HG03520 (cell line): ENCODE results near the gene STK26.
"Not testable (repeated sequence)": the region's sequence is repeated elsewhere in the genome, so short reads cannot be mapped to it uniquely, and the experiment has no call there.

Experiments
- ATAC-seq: cut with Tn5 transposase; IDR thresholded peaks from one replicate; pipeline ENCODE4 v1.9.1; 2021; ENCODE audit warnings: mild to moderate bottlenecking, moderate library complexity; ENCODE audit not compliant: unreplicated experiment

The STK26 gene

DNA sequence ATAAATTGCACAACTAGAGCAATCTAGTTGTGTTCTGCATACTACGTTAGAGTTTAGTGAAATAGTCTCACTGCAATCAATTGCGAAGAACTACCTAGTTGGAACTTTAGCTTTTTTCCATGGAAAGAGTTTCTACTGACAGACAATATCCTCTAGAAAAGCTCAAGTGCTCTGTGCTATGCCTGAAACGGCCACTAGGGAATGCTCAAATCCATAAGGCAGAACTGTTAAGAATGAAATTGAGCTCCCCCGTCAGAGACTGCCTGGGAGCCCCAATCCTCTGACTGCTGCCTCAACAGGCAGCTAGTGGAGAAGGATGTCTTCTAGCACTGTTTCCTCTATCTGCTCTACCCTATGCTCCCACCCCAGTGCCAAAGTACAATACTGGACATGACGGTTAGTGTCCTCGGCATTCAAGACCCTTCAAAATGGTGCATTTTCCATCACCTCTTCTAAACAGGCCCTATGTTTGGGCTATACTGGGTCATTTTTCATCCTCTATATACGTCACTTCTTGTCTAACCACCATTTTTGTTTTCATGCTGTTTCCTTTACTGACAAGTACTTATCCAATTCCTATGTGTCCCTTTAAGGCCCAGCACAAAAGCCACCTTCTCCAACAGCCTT is 69.5 kb downstream of the STK26 start:
- ATAC-seq: peak; percentile 92

DNA sequence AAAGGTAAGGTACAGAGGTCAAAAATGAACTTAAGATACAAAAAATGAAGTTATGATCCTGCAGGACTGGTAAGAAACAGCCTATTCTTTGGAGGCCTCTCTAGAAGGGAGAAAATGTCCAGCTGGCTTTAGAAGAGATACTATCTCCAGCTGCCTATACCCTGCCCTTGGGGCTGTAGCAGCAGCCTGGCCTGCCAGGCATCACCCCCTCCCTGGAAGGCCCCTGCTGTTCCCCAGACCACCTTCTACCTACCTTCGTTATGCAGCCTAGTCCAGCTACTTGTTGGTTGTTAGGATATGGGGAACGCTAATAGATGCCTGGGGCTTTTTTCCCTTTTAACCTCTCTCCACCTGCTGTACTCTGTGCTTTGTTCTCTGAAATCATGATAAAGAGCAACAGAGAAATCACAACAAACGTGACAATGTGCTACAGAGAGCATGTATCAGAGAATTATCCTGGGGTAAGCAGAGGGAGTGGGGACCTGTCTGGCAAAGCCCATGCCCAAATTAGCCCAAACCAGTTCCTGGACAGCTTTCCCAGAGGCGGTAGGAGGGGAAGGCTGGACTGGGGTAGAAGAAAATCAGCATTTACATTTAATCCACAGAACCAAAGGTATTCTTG is 70.2 kb downstream of the STK26 start:
- ATAC-seq: no peak

DNA sequence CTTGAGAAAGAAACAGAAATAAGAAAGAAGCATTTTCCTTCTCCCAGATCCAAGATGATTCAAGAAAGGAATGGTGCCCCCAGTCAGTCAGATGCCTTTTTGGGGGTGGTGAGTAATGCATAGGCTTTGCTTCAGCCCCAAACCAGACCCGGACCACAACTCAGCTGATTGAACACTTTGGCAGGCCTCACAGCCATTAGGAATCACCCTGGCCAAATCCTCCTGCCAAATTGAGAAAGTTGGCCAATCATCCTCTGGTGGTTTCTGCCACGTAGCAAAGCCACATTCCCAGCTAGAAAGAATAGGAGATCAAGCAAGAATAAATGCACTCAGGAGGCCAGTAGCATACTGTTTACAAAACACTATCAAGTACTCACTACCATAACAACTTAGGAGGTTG is 71.1 kb downstream of the STK26 start:
- ATAC-seq: no peak

GRCh38 chrX:132098704-132099103 is 75.6 kb downstream of the STK26 start:
- not testable (repeated sequence) for ATAC-seq

- ATAC-seq: no peak
Observed at GRCh38 chrX:132101206-132101605, 78.1 kb downstream of the STK26 start.

- no peak for ATAC-seq
Observed at GRCh38 chrX:132101799-132102198, 78.7 kb downstream of the STK26 start.

GRCh38 chrX:132107291-132107690 is 84.2 kb downstream of the STK26 start:
- no peak for ATAC-seq

DNA sequence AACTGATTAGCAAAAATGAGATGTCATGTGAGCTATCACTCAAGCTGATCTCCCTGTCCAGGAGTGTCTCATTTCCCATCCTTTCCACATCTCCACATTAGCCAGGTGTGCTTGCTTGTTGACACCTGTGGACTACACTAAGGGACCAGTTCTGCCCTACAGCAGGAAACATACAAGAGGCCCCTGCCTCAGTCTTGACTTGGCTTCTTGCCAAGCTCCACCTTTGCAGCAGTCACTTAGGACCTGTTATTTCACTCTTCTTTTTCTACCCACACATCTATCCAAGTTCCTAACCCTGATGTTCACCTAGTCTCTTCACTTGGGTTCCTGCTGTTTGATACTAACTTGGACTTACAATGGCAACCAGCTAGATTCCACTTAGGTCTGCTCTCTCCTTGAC is 91.5 kb downstream of the STK26 start:
- no peak for ATAC-seq

- ATAC-seq: no peak
Observed at GRCh38 chrX:132115792-132116191, 92.7 kb downstream of the STK26 start.

DNA sequence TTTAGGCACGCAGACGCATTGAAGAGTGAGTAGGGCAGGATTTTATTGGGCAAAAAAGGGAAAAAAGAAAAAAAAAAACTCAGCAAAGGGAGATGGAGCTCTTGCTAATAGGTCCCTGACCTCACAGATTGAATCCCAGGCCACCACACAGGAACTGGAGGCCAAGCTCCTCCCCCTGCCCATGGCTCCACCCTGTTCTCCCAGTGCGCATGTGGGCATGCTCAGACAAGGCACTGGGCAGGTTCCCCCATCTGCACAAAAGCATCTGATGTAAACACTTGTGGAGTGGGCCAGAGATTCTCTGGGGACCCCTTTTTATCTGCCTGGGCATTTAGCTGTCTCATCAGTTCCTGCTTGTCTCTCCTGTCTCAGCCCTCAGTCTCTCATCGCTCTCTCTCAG is 95.3 kb downstream of the STK26 start:
- ATAC-seq: no peak

DNA sequence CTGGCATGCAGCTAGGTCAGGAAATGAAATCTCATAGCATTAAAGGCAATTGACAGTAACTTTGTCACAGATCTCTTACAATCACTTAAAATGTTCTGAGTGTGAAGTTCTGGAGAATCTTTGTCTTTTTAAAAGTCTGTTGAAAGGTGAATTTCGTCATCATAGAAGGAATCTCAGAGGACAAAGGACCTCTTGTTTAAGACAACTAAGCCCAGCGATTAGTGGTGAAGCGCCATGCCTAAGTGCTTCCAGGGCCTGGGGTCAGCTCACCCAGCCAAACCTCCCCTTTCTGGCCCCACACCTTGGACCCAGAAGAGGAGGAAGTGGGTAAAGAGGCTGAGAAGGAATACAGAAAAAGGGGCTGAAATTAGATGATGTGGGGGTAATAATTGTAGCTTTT is 96.2 kb downstream of the STK26 start:
- ATAC-seq: no peak

DNA sequence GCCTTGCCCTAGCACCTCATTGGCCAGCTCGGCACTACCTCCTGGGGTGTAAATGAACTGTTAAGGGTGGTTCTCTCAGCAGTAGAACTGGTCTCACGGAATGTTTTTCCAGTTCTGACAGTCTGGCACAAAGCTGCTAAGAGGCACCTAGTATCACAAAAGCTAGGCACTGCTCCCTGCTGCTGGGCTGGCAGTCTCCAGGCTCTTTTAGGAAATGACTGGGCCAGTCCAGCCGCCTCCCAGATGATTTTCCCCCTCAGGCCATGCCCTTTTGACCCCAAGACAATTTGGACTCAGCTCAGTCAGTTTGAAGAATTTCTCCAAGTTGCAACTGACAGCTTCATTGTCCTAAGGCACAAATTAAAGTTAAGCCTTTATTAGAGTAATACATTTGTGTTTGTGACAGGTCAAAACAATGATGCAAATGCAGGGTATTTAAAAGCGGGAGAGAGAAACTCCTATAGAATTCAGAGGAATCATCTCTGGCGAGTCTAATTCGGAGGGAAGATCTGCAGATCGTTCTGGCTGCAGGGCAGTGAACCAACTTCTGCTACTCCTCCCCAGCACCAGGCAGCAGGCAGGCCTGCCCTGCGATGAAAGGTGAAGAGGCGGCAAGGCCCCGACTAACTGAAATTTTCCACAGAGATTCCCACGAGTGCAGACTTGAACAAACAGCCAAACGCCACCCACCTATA is 96.9 kb downstream of the STK26 start:
- ATAC-seq: no peak

DNA sequence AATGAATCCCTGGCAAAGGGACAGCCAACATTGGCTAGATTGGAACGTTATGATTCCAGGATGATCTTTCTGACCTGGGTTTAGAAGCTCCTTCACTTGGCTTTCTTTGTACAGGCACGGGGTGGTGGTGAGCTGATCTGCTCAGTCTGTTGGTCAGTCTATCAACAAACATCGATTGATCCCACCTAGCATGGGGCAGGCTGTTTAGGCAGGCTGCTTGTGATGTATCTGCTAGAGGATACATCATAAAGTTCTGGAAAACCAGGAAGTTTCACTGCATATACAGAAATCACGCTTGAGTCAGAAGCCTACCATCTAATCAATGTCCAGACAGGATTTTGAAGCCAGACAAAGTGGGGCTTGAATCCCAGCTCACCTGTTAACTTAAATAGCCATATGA is 97.8 kb downstream of the STK26 start:
- no peak for ATAC-seq
